H1 (cell line): ENCODE measurements around the gene MAP2K5.

ENCODE experiments used
- CHD1 ChIP-seq: IDR thresholded peaks from 2 replicates; pipeline ENCODE4 v1.6.1; 2012; ENCODE audit warnings: low read depth, low read length, improper control_type of control experiment
- HDAC2 ChIP-seq, 2 experiments: fragments of 300-600 bp in 1 of 2; sonication (generic) in 1 of 2; IDR thresholded peaks; 2 replicates each; pipeline ENCODE4 v1.6.1; 2011 to 2012; ENCODE audit warnings: low read depth in 2 of 2, low read length in 2 of 2, mild to moderate bottlenecking in 2 of 2, moderate library complexity in 2 of 2, borderline replicate concordance in 1 of 2, inconsistent platforms in 1 of 2
- MAX ChIP-seq: IDR thresholded peaks from 2 replicates; pipeline ENCODE4 v1.6.1; 2012; ENCODE audit warnings: inconsistent platforms
- POLR2A ChIP-seq, 2 experiments: IDR thresholded peaks; 1 replicate in 1 of 2; 2 replicates in 1 of 2; pipeline ENCODE4 v1.6.1; 2011; ENCODE audit warnings: low read depth in 2 of 2, low read length in 2 of 2, mild to moderate bottlenecking in 2 of 2; ENCODE audit errors: control extremely low read depth in 1 of 2
- SP4 ChIP-seq: IDR thresholded peaks from 2 replicates; pipeline ENCODE4 v1.6.1; 2012; ENCODE audit warnings: low read length, inconsistent platforms
- TAF1 ChIP-seq: IDR thresholded peaks from 2 replicates; pipeline ENCODE4 v1.6.1; 2011; ENCODE audit warnings: mild to moderate bottlenecking, low read depth, low read length

GRCh38 chr15:67575039-67575502 is 32.6 kb downstream of the MAP2K5 start:
- TF ChIP-seq SP4 (no peak), POLR2A (IDR thresholded peaks at IDR 0.05; ENCODE audit: control extremely low read depth in 1 of 2, low read depth in 2 of 2, low read length in 2 of 2) (no peak), MAX (no peak), TAF1 (no peak), HDAC2 (IDR thresholded peaks at IDR 0.05; ENCODE audit: borderline replicate concordance in 1 of 2, low read depth in 2 of 2, low read length in 2 of 2) (no peak), CHD1 (no peak)
